Stimulated activated CD8-positive, alpha-beta memory T cell treated with anti-CD3 and anti-CD28 coated beads, Interleukin-4, amount 100 ng/mL, for 24 hours (primary cell): ENCODE data around the gene ABCC2.
A peak's percentile ranks its signal among the peaks of the same experiment; 100 is the strongest.
"Not testable (repeated sequence)": the region's sequence is repeated elsewhere in the genome, so short reads cannot be mapped to it uniquely, and the experiment has no call there.

Source experiments
- DNase-seq: peaks from one replicate; pipeline ENCODE4 v3.0.0-alpha.2; 2020; ENCODE audit warnings: low read depth

ABCC2 gene

DNA sequence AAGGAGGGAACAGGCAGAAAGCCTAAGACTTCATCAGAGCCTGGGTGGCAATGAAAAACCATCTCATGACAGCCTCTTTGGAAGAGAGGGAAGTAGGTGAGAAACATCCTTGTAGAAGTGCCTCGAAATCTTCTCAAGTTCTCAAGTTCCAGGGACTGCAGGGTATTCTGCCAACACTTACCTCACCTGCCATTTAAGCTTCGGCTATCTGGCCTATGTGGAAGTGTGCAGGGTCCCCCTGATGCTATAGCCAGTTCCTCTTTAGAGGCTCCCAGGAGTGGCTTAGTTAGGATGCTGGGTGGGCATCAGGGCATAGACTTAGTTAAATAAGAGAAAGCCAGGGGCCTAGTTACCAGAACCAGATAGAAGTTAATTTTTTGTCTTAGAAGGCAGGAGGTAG lies 27.0 kb downstream of the ABCC2 start:
- no peak for DNase-seq

DNA sequence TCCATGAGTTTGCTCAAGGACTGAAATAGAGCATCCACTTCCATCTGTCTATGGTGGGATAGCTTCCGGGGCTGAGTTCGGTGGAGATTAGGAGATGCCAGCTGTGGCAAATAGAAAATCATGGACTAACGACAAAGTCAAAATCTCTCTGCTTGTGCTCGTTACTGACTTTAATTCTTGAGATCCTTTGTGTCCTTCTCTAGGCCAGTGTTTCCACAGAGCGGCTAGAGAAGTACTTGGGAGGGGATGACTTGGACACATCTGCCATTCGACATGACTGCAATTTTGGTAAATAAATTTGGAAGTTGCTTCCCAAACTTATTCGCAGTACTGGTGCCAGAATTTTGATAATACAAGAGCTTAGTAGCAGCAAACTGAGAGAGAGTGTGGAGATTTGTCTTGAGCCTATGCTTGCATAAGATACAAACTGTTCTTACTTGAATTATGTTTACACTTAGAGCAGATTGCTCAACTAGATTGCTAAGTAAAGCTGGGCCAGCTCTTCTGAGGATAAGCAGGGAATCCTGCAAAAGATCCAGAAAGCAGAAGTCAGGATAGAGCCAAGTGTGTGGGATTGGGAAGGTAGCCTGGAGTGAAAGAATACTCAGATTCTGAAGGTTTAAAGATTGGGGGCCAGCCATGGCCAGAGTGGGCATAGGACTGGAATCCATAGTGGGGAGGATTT lies 27.6 kb downstream of the ABCC2 start:
- no peak for DNase-seq

DNA sequence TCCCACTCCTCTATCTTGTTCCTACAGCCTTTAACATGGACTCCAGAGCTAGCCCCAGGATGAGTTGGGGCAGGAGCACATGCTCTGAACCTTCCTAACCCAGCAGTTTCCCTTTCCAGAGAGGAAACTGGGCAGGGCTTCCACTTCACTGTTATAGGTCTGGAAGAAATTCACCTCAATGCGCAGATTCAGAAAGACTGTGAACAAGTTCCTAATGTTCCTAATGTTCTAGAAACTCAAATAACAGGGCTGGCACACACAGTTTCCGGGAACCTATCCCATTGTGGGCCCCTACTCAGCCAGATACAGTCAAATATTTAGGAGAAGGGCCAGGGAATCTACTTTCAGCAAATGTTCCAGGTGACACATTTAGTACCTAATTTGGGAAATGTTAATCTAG lies 29.7 kb downstream of the ABCC2 start:
- no peak for DNase-seq

DNA sequence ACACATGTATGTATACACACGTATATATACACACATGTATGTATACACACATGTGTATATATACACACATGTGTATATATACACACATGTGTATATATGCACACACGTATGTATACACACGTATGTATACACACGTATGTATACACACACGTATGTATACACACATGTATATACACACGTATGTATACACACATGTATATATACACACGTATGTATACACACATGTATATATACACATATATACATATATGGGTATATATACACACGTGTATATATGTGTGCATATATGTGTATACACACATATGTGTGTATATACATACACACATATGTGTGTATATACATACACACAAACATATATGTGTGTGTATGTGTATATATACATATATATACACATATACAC lies 31.7 kb downstream of the ABCC2 start:
- DNase-seq, result no peak

DNA sequence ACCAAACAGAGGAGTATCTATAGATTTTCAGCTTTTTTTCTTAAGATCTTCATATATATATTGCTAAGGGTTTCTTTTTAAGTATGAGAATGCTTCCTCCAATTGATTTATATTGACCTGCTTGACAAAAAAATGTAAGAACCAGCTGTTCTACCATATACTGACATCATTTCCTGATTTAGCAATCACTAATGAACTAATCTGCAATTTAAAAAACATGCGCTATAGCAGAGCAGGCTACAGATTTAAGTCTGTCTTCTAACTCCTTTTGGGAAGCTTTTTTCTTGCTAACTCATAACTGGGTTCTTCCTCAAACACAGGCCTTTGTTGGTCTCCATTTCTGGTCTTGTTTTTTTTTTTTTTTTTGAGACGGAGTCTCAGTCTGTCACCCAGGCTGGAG lies 33.2 kb downstream of the ABCC2 start:
- DNase-seq, result no peak

DNA sequence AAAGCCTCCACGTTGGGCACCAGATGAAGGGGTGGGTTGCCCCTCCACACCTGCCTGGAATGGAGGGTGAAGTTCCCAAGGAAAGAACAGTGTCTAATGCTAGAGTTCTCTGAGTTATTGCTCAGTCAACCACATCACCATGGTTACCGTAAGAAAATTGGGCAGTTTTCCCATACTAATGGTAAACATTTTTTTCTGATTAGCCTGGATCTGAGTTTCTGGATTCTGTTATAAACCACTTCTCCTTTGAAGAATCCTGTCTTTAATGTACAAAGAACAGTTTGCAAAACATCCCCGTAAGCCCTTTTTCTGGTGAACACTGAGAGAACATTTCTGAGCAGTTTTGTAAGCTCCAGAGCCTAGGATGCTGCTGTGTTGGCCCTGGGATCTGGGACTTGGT lies 45.5 kb downstream of the ABCC2 start:
- DNase-seq, result no peak

DNA sequence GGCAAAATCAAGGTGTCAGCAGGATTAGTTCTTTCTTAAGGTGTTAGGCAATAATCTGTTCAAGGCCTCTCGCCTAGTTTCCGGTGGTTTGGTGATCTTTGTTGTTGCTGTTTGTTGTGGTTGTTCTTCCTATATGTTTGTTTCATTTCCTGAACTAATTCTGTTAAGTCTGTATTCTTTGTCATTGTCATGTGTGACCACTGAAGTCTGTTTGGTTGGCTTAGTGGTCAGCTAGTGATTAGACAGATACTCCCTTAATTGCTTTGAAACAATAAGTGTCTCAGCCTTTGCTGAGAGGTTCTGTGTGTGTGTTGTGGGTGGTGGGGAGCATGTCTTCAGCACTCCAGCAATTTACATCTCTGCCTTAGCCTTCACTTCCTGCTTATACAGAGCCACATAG lies 46.0 kb downstream of the ABCC2 start:
- DNase-seq, result no peak

DNA sequence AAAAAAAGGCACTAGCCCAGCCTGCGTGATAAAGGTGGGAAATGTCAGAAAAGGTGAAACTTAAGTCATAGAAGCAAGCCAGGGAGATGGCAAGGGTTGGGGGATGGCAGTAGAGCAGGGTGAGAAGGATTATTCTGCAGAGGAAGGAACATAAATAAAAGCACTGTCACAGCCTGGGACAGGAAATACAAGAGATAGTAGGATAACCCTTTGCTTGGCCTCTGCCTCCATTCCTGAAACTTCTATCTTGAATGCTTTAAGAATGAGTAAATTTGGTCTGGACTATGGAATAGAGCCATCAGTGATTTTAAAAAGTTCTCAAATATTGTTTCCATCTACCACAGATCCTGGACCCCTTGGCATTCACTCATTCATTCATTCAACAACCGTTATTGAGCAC lies 50.0 kb downstream of the ABCC2 start:
- no peak for DNase-seq

DNA sequence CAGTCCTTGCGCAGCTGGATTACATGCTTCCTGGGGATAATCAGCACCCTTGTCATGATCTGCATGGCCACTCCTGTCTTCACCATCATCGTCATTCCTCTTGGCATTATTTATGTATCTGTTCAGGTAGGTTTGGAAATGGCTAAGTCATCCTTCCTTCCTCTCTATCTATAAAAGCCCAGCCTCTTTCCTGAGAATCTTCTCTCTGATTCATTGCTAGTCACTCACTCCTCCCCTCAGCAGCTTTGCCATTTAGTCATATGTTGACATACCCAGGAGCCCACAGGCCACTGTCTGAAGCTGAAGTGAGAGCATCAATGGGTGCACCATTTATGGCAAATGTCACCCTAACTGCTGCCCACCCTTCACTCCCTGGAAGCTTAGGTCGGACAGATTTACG lies 52.0 kb downstream of the ABCC2 start:
- DNase-seq, result no peak

DNA sequence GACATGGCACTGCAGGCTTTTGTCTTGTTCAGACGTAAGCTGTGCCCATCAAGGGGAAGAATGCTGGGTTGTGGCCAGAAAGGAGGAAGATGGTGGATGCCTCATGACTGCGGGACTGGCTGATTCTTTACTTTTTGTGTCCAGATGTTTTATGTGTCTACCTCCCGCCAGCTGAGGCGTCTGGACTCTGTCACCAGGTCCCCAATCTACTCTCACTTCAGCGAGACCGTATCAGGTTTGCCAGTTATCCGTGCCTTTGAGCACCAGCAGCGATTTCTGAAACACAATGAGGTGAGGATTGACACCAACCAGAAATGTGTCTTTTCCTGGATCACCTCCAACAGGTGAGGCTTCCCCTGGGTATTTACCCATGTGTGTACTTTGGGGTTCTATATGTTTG lies 53.5 kb downstream of the ABCC2 start:
- no peak for DNase-seq

DNA sequence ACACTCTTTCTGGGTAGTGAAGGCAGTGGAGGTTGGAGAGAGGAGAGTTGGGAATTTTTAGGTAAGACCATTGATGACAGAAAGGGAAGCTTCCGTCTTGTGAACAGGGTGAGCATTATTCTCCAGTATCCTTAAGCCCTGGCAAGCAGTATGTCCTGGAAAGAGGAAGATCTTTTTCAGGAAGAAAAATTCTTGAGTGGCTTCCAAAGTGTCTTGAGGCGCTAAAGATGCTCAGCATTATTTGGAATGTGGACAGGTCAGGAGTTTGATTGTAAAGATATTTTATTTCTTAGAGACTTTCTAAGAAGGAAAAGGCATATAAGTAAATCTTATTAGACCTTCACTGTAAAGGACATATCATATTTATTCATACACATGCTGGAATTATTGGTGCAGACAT lies 54.3 kb downstream of the ABCC2 start:
- no peak for DNase-seq

DNA sequence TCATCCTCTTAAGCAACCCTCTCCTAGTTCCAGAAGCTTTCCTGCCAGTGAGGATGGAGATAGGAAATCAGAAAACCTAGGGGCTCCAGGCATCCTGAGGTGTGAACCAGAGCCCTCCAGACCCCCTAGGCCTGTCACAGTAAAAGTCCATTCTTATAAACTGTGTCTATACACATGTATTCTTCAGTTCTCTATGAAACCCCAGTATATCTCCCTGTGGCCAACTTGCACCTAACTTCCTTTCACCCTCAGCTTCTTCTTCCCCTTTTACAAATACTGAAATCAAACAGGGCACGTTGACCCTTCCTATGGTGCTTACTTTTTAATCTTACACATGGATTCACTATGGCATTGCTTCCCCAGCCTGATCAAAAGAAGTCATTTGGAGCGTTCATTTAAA lies 58.4 kb downstream of the ABCC2 start:
- DNase-seq, result not testable (repeated sequence)

DNA sequence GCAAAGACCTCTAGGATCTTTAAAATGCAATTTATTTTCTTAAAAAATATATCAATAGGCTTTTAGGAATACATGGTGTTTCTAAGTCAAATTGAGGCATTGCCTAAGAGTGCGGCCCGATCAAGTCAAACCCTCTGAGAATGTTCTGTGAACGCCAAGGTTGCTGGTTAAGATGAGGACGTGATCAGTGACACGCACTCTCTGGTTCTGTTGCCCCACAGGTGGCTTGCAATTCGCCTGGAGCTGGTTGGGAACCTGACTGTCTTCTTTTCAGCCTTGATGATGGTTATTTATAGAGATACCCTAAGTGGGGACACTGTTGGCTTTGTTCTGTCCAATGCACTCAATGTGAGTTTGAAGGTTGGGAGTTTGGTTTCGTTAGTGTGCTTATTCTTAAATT lies 59.3 kb downstream of the ABCC2 start:
- DNase-seq, result no peak

DNA sequence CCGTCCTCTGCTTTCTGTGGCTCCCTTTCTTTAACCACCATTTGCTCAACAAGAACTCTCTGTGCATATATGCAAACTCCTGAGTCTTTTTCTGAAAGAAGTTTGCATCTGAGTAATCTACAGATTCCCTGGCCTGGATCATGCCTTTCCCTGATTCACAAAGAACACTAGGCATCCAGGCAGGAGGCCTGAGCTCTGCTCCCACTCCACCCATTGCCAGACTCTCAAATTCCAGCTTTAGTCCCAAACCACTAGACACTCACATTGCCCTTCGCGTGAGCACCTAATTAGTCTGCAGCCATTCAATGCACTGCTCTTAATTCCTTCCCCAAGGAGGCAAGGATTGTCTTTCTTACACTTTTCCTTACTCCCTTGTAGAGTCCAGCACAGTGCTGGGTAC lies 60.9 kb downstream of the ABCC2 start:
- DNase-seq, result no peak

DNA sequence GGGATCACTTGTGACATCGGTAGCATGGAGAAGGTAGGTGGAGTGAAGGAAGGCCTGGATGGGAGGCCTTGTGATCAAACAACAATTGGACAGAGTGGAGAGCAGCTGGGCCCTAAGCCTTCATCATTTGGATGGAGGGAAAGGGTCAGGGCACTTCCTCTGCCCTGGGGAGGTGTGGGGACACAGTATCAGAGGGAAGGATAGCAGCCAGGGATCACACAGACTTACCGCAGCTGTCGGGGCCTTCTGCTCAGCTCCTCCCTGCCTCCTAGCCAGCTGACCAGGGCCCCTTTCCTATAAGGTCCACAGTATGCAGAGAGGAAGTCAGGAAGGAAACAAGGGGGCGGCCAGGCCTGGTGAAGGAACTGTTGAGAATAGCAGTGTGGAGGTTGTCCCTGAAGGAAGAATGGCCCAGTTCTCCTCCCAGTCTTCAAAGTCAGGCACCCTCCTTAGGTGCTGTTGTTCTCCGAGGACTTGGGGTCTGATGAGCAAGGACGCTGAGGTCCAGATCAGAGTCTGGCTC lies 62.1 kb downstream of the ABCC2 start:
- DNase-seq, result no peak

DNA sequence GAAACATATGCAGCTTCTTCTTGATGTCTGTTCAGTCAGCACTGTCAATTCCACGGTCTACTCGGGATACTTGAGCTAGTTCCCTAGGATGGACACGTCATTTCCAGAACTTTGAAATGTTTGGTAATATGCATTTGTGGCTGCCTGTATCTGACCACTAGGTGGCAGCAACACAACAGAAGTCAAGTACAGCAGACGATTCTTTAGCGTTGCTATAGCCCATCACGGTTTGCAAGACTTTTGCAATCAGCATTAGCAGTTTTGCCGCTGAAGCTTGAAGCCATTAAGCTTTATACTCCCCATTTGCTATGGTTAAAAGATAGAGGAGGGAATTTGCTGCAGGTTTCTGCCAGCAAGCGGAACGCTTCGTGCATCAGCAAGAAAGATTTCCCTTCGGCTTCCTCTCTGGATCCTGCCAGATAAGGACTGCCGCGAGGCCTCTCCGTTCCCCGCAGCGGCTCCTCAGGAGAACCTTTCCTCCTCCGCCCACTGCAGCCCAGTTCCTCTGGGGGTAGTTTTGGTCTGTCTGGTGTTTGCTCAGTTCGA lies 63.5 kb downstream of the ABCC2 start:
- peak; percentile 28 for DNase-seq

DNA sequence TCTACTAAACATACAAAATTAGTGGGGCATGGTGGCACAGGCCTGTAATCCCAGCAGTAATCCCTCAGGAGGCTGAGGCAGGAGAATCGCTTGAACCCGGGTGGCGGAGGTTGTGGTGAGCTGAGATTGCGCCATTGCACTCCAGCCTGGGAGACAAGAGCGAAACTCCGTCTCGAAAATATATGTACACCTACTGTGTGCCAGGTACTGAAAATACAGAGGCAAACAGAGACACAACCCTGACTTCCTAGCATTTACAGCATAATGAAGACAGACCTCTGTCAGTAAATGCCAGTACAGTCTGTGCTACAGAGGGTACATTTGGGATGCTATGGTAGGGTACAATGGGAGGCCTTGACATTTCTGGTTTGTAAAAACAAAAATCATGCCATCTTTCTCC lies 66.6 kb downstream of the ABCC2 start:
- no peak for DNase-seq

DNA sequence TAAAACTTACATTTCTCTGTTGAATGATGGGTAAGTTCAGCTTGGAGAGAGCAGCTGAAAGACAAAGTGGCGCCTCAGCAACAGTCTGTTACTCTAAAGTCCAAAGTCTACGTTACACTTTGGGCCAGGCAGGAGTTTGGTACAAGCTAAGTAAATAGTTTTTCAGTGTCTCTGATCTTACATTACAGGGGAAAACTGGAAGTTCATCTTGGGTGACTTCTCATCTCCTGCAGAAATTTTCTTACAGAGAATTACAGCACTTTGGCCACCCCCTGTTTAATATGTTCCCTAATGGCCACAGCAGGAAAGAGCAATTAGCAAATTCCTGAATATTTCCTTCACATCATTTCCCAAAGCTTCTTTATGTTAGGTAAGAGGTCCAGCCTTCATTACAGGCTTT lies 67.1 kb downstream of the ABCC2 start:
- DNase-seq, result no peak

DNA sequence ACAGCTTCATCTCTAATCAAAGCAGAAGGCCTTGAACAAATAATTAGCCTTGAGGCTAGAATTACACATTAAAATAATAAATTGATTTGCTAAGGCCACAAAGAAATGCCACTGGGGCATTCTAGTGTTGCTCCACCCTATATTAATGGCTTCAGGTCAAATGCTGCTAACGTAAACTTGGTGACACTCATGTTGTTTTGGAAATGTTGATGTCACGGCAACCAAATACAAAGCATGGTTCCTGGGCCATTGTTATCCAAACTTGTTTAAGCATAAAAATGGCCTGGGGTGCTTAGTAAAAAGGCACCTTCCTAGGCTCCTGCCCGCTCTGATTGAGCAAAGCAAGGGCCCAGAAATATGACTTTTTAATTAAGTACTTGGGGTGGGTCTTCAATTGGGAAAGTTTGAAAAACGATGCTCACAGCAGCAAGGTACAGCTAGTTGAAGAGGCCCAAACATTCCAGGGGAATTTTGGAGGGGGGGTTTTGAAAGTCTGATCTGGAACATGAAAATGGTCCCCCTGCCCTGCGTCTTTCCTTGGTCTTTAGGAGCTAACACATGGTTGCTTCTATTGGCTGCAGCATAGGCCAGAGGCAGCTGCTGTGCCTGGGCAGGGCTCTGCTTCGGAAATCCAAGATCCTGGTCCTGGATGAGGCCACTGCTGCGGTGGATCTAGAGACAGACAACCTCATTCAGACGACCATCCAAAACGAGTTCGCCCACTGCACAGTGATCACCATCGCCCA lies 67.8 kb downstream of the ABCC2 start:
- no peak for DNase-seq

DNA sequence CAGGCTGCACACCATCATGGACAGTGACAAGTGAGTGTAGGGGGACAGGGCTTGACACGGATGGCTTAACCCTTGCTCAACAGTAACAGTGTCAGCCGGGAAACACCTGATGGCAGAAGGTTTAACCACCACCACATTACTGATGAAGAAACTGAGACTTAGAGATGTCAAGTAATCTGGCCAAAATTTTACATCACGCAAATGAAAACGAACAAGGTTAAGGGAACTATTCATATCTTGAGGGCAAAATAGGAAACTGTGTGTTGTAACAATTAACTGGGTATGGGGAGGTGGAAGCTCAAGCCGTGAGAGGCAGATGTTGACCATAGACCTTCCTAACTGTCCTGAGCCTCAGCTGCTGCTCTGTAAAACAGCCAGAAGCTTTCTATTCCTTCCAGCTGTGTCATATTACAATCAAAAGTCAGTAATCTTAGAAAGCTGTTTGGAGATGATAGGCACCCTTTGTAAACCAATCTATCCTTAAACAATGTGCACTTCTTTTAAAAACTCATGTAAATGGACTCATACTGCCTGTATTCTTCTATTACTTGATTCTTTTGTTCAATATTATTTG lies 68.4 kb downstream of the ABCC2 start:
- no peak for DNase-seq

DNA sequence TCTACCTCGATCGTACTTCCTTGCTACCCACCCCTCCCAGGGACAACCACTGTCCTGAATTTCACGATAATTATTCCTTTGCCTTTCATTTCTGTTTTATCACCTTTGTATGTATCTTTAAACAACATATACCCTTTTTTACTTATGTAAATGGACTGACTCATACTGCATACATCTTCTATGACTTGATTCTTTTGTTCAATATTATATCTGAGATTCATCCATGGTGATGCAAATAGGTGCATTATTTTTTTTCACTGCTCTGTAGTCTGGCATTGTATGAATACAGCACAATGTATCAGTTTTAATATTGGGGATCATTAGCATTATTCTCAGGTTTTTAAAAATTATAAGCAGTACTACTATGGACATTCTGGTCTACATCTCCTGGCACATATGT lies 69.4 kb downstream of the ABCC2 start:
- DNase-seq, result no peak

DNA sequence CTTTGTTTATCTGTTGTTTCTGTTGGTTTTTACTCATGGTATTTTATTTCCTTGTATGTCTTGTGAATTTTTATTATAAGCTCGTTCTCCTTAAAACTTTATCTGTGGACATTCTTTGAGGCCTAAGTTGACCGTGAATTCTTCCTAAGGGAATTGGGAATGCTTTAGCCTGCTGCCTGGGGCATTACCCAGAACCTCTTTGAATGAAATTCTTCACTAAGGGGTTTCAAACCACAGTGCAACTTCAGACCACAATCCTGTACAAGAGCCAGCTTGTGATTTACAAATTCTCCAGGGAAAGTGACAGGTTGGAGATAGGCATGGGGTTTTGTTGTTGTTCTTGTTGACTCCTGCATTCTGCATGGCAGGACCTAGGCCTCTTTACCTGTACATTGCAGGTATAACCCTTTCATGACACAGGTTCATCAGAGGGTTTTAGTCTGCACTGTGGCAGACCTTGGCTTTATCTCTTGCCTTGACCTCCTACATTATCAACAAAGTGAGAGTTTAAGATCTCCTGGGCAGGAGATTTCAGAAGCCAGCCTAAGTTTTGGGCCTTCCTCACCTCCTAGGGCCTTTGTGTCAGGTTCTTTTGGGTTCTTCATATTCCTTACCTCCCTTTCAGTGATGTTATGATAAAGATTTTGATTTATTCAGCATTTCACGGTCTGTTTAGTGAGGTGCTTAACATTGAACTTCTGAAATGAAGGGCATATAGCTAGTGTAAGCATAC lies 70.2 kb downstream of the ABCC2 start:
- no peak for DNase-seq
